HG03558 (cell line): ENCODE data around the gene RNF10.
"Not testable (repeated sequence)": the region's sequence is repeated elsewhere in the genome, so short reads cannot be mapped to it uniquely, and the experiment has no call there.

ENCODE experiments used
- ATAC-seq: cut with Tn5 transposase; IDR thresholded peaks from one replicate; pipeline ENCODE4 v1.9.1; 2021; ENCODE audit warnings: moderate number of reproducible peaks; ENCODE audit not compliant: unreplicated experiment; ENCODE audit errors: extremely low read depth

RNF10 gene

GRCh38 chr12:120522568-120522967, 11.6 kb upstream of the RNF10 start:
- no peak for ATAC-seq

DNA sequence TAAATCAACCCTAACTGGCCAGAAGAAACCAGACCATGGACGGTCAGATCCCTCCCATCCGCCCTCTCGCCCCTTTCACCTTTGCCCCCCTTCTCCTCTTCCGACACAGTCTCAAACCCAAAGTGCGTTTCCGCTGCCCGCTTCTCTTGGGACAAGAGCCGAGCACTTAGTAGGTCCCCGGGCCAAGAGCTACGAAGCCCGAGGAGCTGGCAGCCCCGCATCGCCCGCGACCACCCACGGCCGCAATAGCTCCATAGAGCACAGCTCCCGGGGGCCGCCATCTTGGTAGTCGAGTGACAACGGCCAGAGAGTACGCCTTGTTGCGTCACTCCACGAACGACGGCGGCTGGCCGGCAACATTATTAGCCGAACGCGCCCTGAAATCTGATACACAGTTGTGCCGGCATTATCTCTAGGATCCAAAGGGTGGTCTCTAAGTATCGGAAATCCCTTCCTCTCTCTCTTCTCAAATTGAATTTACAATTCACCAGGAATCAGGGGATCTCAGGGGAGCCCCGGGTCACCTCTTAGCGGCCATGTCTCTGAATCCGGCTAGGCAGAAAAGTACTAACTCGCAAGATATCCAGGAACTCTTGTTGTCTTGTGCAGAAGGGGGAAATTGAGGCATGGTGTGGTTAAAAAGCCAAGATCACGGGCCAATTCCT, 5.2 kb upstream of the RNF10 start, which contains the start of gene COQ5:
COQ5 (minus strand) TSS at position 298 of the 665 bp plus-strand sequence; CDS start at position 281, 17 bp downstream.
- peak; percentile 64 for ATAC-seq

GRCh38 chr12:120529641-120530417, 4.3 kb upstream of the RNF10 start:
- ATAC-seq = no peak

DNA sequence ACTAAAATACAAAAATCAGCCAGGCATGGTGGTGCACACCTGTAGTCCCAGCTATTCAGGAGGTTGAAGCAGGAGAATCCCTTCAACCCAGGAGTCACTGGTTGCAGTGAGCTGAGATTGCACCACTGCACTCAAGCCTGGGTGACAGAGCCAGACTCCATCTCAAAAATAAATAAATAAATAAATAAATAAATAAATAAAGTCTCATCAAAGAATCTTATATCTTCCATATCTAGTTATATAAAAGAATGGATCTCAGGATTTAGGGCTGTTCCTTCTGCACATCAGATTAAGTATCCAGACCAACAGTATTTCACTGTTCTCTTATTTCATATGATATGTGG, 3.8 kb upstream of the RNF10 start:
- ATAC-seq = not testable (repeated sequence)

- ATAC-seq = no peak
Measured at GRCh38 chr12:120532701-120533238, 1.4 kb upstream of the RNF10 start.

DNA sequence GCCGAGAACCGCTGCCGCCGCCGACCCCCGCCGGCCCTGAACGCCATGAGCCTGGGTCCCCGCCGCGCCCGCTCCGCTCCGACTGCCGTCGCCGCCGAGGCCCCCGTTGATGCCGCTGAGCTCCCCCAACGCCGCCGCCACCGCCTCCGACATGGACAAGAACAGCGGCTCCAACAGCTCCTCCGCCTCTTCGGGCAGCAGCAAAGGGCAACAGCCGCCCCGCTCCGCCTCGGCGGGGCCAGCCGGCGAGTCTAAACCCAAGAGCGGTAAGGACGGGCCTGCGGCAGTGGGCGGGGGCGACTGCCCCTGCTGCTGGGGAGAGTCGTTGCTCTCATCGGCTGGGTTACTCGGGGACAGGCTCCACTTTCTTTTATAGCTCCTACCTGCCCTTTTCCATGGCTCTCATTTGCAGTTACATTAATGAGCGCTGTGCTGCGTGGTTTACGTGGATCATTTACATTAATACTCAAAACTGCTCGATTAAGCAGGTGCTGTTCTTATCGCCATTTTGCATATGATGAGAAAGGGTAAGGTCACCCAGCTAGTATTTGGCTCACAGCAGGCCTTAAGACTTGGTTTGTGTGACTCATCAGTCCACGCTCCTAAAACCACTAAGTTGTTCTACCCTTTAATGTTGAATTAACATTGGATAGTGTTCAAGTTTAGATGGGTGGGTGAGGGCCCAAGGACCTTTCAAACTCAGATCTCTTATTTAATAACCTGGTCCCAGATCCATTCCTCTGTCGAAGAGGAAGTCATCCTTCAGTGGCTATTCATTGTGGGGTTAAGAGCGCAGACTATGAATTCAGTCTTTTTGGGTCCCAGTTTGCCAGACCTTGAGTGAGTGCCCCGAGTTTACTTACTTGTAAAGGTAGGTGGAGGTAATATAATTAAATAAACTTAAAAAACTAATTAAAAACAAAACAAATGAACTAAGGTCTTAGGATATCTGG, 823 bp downstream of the RNF10 start:
- ATAC-seq = no peak

DNA sequence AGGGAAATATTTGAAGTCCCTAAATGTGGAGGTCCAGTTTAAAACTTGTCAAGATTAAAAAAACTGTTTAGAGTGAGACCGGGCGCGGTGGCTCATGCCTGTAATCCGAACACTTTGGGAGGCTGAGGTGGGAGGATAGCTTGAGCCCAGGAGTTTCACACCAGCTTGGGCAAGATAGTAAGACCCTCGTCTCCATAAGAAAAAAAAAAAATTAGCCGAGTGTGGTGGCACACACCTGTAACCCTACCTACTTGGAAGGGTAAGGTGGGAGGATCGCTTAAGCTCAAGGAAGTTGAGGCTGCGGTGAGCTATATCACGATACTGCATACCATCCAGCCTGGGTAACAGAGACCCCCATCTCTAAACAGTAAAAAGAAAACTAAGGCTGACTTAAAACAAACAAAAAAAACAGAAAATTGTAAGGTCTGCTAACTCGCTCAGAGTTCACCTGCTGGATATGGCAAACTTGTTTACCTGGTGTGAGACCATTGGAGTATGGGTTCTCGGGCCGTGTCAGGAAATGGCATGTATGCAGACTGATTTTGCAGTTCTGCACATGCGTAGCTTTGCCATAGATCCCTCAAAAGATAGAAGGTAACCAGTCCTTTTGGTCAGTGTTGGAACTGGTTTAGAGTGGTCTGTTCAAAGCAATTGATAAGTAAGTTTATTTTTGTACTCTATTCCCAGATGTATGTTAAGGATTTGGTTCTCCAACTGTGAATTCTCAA, 2.1 kb downstream of the RNF10 start:
- ATAC-seq = no peak

DNA sequence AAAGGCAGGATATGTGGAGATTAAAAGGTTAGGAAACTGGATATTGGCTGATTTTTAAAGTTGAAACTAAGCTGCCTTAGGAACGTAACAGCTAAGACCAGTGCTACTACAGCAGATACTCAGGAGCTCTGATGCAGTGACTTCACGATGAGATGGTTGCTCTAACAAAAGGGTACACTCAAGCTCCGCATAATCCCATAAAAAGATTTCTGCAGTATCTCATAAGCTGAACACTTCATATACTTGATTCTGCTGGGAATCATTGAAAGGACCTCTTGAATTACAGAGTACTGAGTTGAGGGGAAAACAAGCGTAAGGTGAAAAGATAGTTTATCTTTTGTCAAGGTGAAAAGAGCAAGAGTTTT, 3.7 kb downstream of the RNF10 start:
- no peak for ATAC-seq

GRCh38 chr12:120538281-120539156, 4.4 kb downstream of the RNF10 start:
- no peak for ATAC-seq

DNA sequence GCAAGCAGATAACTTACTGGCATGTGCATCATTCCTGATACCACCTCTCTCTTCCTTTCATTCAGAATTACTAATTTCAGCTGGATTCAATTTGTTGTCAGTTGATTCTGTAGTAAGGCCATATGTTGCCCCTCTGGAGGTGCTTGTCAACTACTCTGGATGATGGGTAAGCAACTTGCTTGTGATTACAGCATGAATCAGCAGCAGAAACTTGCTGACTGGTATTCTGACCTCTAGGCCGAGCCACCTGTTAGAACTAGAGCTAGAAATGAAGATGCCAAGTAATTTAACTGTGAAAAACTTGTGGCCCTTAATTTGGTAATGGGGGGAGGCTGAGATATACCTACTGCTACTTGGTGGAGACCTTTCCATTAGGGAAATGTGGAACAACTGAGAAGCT, 5.1 kb downstream of the RNF10 start:
- ATAC-seq = no peak

DNA sequence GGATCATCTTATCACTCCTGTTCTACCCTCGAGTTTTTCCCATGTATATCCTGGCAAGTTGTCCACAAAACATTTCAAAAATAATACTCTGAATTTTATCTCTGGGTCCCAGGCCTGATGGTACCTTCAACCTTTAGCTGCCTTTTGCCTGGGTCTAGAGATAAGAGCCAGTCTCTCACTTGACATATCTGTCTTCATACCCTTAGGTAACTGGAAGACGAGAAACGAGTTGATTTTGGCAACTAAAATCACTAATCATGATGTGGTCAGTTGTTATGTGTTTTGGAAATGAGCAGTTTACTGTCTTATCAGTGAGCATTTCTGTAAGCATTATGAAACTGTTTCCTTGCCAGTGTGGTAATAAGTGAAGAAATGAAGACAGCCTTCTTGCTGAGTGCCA, 6.3 kb downstream of the RNF10 start:
- ATAC-seq = no peak

- no peak for ATAC-seq
Measured at GRCh38 chr12:120542166-120542565, 8.0 kb downstream of the RNF10 start.

DNA sequence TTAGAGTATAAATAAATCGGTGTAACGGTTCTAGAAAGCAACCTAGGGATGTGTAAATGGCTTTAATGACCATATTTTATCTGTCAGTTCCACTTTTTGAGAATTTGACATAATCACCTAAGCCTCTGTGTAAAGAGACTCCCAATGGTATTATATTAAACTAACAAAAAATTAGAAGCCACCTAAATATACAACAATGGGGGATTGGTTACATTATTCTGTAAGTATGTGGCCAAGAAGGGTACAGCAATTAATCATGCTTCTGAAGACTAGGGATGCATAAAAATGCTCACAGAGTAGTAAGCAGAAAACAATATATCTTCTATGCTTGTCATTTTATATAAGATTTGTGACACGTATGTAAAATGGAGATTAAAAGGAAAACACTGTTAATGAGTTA, 10.5 kb downstream of the RNF10 start:
- no peak for ATAC-seq

DNA sequence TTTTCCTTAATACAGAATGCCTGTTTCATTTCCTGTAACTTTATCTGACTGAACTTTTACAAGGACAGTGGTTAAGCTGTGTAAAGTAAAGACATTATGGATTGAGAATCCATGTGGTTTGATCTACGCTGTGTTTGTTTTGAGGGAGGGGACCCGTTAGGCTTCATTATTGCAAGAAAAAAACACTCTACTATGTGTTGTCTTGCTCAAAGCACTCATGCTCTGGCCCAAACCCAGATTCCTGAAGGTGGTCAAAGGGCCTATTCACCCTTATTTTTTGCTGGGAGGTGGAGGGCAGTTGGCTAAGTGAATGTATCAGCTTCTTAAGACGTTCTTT, 11.9 kb downstream of the RNF10 start:
- ATAC-seq = no peak

- ATAC-seq = no peak
Measured at GRCh38 chr12:120554678-120555077, 20.5 kb downstream of the RNF10 start.

DNA sequence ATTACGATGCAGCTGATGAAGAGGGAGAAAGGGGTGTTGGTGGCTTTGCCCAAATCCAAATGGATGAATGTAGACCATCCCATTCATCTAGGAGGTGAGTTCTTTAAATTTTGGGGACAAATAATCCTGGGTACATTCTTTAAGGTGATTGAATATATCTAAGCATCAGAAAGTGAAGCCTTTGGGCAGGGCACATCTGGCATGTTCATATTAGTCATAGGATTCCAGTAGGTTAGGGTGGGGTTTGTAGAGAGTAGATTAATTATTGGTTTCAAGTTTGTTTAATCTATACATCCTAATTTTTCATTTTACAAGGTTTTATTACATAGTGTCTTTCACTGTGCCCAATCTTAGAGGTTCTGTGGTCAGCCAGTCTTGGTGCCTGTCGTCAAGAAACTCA, 23.4 kb downstream of the RNF10 start:
- ATAC-seq = no peak

- ATAC-seq = no peak
Measured at GRCh38 chr12:120562906-120563305, 28.8 kb downstream of the RNF10 start.

DNA sequence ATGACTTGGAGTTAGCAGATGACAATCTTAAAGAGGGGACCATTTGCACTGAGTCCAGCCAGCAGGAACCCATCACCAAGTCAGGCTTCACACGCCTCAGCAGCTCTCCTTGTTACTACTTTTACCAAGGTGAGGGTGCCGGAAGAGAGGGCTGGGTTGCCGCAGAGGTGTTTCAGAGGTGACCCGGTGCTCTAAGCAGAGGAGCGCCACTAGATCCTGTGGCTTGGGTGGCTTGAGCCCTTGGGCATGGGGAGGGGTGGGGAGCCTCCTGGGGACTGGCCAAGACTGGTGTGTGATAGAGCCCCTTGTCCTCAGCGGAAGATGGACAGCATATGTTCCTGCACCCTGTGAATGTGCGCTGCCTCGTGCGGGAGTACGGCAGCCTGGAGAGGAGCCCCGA, 29.3 kb downstream of the RNF10 start:
- no peak for ATAC-seq

GRCh38 chr12:120571299-120571698, 37.1 kb downstream of the RNF10 start:
- ATAC-seq = no peak
